GM19193 (cell line): ENCODE measurements around the gene CPNE8.

ENCODE experiments used
- POLR2A ChIP-seq: IDR thresholded peaks from 4 replicates; pipeline ENCODE4 v1.6.1; 2011; ENCODE audit not compliant: insufficient read depth, insufficient read length; ENCODE audit errors: extremely low read depth

CPNE8 gene

DNA sequence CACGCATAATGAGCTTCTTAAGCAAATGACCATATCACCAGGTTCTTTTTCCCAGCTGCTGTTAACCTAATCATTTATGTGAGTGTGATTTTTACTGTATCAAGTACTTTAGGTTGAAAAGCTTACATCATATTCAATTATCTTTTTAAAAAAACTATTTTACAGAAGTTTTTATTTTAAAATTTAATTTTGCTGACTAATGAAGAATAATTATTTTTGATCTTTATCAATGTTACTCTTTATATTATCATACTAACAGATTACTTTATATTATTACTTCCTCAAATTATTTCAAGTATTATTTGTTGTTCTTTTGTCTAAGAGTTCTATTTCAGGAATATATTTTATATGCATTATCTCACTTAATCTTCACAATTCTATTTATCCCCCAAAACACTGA, 236.3 kb downstream of the CPNE8 start:
- no peak for TF ChIP-seq POLR2A

DNA sequence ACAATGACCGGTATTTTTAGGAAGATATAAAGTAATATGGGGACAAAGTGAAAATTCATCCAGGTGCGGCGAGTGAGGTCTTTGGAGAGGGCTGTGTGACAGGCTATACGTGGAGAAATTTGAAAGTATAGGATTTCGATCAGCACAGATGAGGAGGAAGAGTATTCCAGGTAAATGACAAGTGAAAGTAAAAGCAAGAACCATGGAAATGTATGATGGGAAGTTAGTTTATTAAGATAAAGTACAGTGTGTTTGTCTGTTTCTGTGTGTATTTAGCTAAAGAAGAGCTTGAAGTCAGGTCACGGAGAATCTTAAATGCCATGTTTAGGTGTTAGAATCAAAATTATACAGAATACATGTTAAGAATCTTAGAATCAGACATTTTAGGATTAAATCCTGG, 239.0 kb downstream of the CPNE8 start:
- no peak for TF ChIP-seq POLR2A

DNA sequence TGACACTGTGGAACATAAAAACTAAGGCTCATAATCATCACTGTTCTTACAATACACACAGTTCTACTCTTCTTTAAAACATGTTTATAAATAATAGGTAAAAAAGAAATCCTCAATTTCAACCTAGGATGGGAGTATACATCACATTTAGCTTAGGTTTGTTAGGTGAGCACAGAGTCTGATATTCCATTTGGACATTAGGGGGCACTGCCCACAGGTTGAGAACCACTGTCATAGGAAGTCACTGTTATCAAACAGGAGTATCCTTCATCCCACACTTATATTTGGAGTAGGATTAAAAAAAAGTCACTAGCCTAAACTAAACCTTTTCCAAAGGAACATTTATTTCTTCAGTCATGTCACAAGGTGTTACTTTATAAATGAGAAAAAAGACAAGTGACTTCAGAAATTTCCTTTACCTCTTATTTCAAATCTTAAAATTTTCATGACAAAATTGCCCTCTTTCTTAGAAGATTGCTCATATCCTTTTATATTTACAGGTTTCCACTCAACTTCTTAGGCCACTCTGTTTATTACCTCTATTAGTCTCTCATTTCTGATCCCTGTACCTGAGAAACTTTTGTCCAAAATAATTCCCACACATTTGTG, 240.6 kb downstream of the CPNE8 start:
- no peak for TF ChIP-seq POLR2A

DNA sequence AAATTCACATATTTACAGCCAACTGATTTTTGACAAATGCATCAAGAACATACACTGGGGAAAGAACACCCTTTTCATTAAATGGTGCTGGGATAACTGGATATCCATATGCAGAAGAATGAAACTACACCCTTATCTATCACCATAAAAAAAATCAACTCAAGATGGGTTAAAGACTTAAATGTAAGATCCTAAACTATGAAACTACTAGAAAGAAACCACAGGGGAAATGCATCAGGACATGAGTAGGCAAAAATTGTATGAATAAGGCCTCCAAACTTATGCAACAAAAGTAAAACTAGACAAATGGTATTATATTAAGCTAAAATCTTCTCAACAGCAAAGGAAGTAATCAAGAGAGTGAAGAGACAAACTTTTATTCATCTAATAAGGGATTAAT, 242.6 kb downstream of the CPNE8 start:
- no peak for TF ChIP-seq POLR2A

DNA sequence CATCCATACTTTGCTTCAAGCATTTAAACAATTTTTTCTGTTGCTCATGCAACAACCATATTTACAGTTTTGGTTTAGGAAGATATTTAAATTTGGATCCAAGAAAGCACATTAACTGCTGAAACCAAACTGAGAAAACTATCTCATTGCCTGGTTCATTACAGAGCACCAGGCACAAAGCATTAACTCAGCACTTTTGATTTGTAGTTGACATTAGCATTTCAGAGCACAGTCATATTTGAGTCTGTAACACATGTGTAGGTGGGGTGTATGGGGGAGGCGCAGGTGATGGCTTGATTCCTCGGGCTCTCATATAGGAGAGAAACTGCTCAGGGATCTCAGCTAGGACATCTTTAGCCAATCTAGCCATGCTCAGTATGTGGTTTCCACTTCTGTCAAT, 251.7 kb downstream of the CPNE8 start:
- TF ChIP-seq POLR2A, result no peak

DNA sequence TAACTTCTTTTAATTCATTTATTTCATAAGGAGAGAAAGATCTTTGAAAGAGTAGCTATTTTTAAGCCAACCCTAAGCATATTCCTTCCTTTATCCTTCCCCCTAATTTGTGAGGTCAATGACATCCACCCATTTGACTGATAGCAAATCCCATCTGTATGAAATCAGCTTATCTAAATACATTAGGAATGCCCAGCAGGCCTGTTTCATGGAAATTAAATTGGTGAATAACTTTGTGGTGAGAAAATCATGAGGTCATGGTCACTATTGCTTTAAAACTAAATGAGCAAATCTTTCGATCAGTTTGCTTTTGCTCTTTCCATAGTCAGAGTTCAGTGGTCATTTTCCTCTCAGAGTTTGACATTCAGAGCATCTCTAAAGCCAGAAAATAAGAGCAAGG, 256.6 kb downstream of the CPNE8 start:
- no peak for TF ChIP-seq POLR2A

DNA sequence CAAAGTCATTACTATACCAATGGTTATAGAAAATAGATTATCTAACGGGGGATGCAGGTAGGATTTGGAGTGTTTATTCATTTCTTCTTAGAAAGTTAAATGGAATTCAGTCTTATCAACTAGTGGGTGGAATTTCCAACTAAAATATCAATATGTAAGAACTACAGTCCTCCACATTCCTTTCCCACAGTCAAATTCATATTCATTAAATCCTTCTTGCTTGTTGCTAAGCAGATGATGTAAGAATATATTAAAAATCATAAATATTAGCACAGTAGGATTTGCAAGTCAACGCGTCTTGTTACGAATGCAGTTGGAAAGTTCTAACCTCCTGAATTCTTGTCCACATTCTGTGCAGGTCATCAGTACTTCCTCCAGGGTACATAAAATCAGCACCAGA, 259.2 kb downstream of the CPNE8 start:
- TF ChIP-seq POLR2A, result no peak

DNA sequence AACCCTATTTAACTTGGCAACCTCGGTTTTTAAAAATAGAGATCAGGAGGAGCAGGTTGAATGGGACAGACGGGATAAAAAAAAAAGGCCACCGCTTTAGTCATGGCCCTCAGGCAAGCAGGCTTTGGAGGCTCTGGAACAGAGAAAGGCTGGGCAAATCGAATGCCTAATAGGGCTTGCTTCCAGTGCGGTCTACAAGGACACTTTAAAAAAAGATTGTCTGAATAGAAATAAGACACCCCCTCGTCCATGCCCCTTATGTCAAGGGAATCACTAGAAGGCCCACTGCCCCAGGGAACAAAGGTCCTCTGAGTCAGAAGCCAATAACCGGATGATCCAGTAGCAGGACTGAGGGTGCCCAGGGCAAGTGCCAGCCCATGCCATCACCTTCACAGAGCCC, 265.8 kb downstream of the CPNE8 start:
- TF ChIP-seq POLR2A, result no peak

DNA sequence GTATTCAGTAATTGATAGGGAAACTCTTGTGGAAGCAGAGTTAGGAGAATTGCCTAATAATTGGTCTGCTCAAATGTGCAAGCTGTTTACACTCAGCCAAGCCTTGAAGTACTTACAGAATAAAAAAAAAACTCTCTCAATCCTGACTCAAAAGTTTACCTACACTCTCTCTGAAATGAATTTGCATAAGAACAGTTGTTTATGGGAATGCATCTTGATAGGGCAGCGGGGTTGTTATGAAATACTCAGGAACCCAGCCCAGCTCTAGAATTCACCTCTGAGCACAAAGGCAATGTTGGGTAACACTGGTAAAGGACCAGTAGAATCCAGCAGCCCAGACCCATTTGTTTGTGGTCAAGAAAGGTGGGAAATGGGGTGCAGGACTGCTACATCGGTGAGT, 267.0 kb downstream of the CPNE8 start:
- no peak for TF ChIP-seq POLR2A

DNA sequence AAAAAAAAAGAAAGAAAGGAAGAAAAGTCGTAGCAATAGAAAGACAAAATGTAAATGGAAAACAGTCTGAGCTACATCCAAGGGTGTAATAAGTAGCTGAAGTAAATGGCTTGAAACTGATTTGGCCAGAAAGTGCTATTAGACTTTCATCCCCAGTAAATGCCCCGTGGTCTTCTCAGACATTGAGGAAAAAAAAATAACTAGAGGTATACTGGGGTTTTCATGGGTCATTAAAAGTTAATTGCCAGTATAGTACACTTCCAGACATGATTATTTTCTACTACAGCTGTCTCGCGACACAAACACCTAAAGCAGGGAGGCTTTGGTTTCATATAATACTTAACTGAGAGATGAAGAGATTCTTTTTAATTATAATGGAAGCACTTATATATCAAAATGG, 271.9 kb downstream of the CPNE8 start:
- no peak for TF ChIP-seq POLR2A

DNA sequence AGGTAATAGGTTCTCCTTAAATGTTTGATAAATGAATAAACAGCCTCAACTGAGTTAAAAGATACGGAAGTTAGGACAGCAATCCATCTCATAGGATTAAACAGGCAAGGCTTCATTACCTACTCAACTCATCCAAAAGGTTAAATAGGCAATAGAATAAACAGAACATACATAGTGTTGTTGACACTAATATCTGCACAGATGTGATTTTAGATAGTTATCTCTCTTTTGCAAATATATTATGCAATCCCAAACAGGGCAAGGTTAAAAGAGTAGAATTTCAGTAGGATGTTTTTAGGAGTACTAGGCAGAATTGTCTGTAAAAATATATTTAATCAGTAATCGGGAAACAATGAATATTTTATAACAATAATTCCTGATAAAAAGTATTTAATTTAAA, 276.3 kb downstream of the CPNE8 start:
- TF ChIP-seq POLR2A, result no peak

DNA sequence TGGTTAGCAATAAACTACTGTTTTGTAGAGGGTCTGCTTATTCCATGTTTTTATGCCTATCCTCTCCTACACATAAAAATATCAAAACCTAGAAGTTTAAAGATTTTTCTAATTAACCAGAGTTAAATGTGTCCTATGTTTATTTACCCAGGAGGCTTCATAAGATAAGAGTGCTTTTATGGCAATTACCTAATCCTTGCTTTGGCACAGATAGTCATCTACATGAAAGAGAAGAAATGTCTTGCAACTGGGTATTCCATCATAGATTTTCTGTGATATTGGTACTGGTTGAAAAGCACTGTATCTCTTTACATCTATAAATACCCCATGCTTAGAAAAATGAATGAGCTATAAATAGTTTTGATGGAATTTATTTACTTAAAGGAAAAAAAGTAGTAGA, 277.1 kb downstream of the CPNE8 start:
- no peak for TF ChIP-seq POLR2A

DNA sequence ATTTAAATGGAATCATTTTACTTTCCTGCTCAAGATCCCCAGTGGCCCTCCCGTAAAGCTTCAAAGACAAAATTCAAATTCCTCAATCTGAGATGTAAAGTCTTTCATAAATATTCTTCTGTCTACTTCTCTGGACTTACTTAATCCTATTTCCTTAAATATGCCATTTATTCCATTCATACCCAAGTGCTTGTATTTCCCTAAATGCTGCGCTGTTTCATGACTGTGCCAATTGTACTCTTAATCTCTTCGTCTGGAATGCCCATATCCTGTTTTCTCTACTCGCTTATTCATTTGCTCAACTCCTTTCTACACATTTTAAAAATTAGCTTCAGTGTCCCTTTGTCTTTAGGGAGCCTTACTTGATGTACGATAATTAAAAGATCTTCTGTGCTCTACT, 280.1 kb downstream of the CPNE8 start:
- no peak for TF ChIP-seq POLR2A

DNA sequence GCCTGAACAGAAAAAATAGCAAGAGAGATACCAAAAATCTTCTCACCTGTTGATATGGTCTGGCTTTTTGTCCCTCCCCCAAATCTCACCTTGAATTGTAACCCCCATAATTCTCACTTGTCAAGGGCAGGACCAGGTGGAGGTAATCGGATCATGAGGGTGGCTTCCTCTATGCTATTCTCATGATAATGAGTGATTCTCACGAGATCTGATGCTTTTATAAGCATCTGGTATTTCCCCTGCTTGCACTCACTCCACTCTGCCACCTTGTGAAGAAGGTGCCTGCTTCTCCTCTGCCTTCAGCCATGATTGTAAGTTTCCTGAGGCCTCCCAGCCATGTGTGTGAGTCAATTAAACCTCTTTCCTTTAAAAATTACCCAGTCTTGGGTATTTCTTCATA, 291.2 kb downstream of the CPNE8 start:
- no peak for TF ChIP-seq POLR2A

DNA sequence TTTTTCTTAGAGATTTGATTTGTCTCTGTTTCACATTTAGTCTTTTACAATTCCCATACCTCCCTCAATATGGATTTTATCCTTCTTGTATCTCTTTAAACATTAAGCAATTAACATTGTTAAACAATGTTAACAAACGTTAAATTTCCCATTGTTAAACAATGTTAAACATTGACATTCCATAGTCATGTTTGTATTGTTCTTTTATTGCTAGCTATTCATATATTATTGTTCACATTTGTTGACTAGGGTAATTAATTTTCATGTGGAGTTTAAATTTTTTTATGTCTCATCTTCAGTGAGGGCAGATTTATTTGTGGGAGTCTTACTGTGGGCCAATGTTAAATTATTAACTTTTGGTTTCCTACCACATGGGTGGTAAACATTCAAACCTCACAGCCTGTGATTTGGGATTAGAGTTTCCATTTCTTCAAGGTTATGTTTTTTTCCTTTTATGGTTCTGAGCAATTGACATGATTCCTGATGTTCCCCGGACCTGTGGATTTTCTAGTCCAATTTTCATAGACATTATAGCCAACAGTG, 294.5 kb downstream of the CPNE8 start:
- no peak for TF ChIP-seq POLR2A

DNA sequence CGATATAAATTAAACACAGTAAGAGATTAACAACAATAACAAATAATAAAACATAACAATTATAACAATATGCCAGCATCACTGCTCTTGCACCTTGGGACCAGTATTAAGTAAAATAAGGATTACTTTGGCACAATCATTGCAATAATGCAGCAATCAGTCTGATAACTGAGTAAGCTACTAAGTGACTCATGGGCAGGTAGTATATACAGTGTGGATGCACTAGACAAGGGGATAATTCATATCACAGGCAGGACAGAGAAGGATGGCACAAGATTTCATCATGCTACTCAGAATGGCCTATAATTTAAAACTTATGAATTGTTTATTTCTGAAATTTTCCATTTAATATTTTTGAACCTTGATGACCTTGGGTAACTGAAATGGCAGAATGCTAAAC, 298.1 kb downstream of the CPNE8 start:
- no peak for TF ChIP-seq POLR2A
